ENCODE measurements around the gene RANBP10. TPM values are rescaled to one million over a fixed set of nuclear protein-coding genes. Genes with fewer than 3 reads are reported as not detected.
A peak's percentile ranks its signal among the peaks of the same experiment; 100 is the strongest.

The RANBP10 gene
- total and polyA plus RNA-seq, 2 of the 8 experiments (the other 6 are each of a cell fraction or from before 2014, with no cell fraction given), result 14.2 to 16.8 TPM

DNA sequence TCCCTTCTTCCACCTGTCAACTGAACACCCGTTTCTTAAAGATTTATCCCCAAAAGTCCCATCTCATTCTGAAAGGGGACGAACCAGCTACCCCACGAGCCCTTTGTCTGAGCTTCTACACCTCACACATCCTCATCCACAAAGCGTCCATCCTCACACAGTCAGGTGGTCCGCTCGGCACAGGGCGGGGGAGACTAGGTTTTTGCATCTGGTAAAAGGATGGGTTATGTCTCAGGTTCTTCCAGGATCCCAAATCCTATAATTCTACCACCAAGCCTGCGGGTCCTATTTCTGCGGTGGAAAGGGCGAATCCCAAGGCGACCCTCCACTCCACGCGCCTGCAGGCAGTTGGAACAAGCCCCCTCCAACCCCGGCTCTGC lies 87.7 kb downstream of the RANBP10 start:
- Histone ChIP-seq H3K23ac (ENCODE audit: insufficient read length) (no peak overlapping the region), H3K4me2 (ENCODE audit: insufficient read depth in 1 of 2, low read depth in 2 of 2, low read length in 2 of 2) (peak overlapping the region; percentile 95 to 99), H3K9me3 (ENCODE audit: insufficient read depth in 2 of 2, low read depth in 1 of 2, low read length in 1 of 2) (no peaks in the 10 kb centered on the region), H2BK12ac (ENCODE audit: low read depth, low read length) (no peak overlapping the region), H3K56ac (replicated peaks; ENCODE audit: insufficient read length, low read depth, low read length) (no peak overlapping the region), H2BK120ac (replicated peaks; ENCODE audit: low read depth, low read length) (no peak overlapping the region), H2BK5ac (ENCODE audit: low read depth, low read length) (peak overlapping the region; percentile 36; the same call in 1 of the 2 replicates), H2AFZ (ENCODE audit: low read length) (peak overlapping the region; percentile 66; the same call in 1 of the 2 replicates), H3K27me3 (replicated peaks in 1 of 4; ENCODE audit: control insufficient read depth in 3 of 4, extremely low read depth in 1 of 4, insufficient read depth in 3 of 4, low read length in 3 of 4) (no peaks in the 10 kb centered on the region; a peak in 1 of 7 replicates), H3K36me3 (ENCODE audit: control insufficient read depth in 2 of 4, insufficient read depth in 4 of 4, low read length in 3 of 4) (no peaks in the 10 kb centered on the region), H4K91ac (replicated peaks; ENCODE audit: insufficient read length, low read length) (no peak overlapping the region), H4K20me1 (replicated peaks in 1 of 2; ENCODE audit: control insufficient read depth in 1 of 2, insufficient read depth in 2 of 2, low read length in 2 of 2) (peaks cover 0 to 4% of the 10 kb centered on the region in 2 experiments), H3K4ac (replicated peaks; ENCODE audit: insufficient read length, low read depth, low read length) (no peak overlapping the region), H2BK20ac (ENCODE audit: low read length) (no peak overlapping the region), H3K79me1 (ENCODE audit: low read depth, low read length) (no peaks in the 10 kb centered on the region; the same call in none of the 2 replicates), H4K5ac (ENCODE audit: insufficient read length, low read depth, low read length) (no peak overlapping the region), H3K9ac (replicated peaks in 1 of 4; ENCODE audit: extremely low read depth in 1 of 4, low read depth in 3 of 4, low read length in 3 of 4) (peak overlapping the region; percentile 71 to 87 (median 76)), H3K14ac (ENCODE audit: insufficient read length) (no peak overlapping the region), H3K4me3 (ENCODE audit: extremely low read depth in 1 of 4, insufficient read depth in 2 of 4, low read depth in 3 of 4, low read length in 4 of 4) (peak overlapping the region; percentile 84 to 91 (median 90)), H3K79me2 (ENCODE audit: control insufficient read depth in 1 of 2, insufficient read depth in 2 of 2, low read length in 2 of 2) (peaks cover 3 to 49% of the 10 kb centered on the region in 2 experiments; a peak in 3 of 4 replicates), H2BK15ac (ENCODE audit: low read length) (no peak overlapping the region), H3K27ac (ENCODE audit: low read depth, low read length) (0 out of 2 replicates have a peak overlapping the region, but pooled peaks have one; percentile 6), H4K8ac (ENCODE audit: extremely low read depth, insufficient read depth, low read length) (peak overlapping the region; percentile 72; the same call in 1 of the 2 replicates), H3K4me1 (replicated peaks in 1 of 4; ENCODE audit: control insufficient read depth in 3 of 4, insufficient read depth in 4 of 4, low read length in 3 of 4) (peaks cover 4 to 10% (median 6%) of the 10 kb centered on the region in 4 experiments; a peak in 4 of 7 replicates), H2AK5ac (ENCODE audit: low read depth, low read length) (no peak overlapping the region), H3K18ac (ENCODE audit: extremely low read depth, low read length) (no peak overlapping the region), H3K23me2 (ENCODE audit: low read depth, low read length) (peaks cover 16% of the 10 kb centered on the region)
- ChIA-PET CTCF (ENCODE audit: partially characterized antibody) (interaction anchor here (0.6 to 5.8 kb wide), 6 partner anchors 8 to 198 kb away, joined by 3 to 34 read pairs (median 3); no protein-coding TSS in a partner anchor), POLR2A (ENCODE audit: partially characterized antibody) (interaction anchor here (0.8 to 2.5 kb wide), 8 partner anchors 9 to 516 kb away, joined by 3 to 16 read pairs (median 4); no protein-coding TSS in a partner anchor)
- 5% methylated on average over 14 of the region's 14 CpGs; no CpG with 5 or more reads in 1 of the 2 experiments for WGBS, 2 experiments (ENCODE audit: extremely low coverage in 1 of 2, insufficient coverage in 1 of 2, insufficient read length in 1 of 2, insufficient replicate concordance in 2 of 2, low coverage in 1 of 2, low lambda C conversion rate in 2 of 2, missing lambda C conversion rate in 1 of 2)
- no peak for DNase-seq (ENCODE audit: low read depth in 1 of 2, low spot score in 2 of 2)
- FAIRE-seq, result no peak
- TF ChIP-seq, protein P1, sequence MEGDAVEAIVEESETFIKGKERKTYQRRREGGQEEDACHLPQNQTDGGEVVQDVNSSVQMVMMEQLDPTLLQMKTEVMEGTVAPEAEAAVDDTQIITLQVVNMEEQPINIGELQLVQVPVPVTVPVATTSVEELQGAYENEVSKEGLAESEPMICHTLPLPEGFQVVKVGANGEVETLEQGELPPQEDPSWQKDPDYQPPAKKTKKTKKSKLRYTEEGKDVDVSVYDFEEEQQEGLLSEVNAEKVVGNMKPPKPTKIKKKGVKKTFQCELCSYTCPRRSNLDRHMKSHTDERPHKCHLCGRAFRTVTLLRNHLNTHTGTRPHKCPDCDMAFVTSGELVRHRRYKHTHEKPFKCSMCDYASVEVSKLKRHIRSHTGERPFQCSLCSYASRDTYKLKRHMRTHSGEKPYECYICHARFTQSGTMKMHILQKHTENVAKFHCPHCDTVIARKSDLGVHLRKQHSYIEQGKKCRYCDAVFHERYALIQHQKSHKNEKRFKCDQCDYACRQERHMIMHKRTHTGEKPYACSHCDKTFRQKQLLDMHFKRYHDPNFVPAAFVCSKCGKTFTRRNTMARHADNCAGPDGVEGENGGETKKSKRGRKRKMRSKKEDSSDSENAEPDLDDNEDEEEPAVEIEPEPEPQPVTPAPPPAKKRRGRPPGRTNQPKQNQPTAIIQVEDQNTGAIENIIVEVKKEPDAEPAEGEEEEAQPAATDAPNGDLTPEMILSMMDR (IDR thresholded peaks at IDR 0.05; ENCODE audit: control extremely low read depth in 1 of 3, insufficient read depth in 1 of 3, low read depth in 1 of 3, low read length in 3 of 3), result no peak
- TF ChIP-seq SRF (IDR thresholded peaks at IDR 0.05; ENCODE audit: low read depth, low read length) (no peak), GTF2F1 (IDR thresholded peaks at IDR 0.05; ENCODE audit: borderline replicate concordance, low read depth, low read length) (no peak), FOSL1 (IDR thresholded peaks at IDR 0.05; ENCODE audit: insufficient read depth, low read depth, low read length) (no peak), SAP30 (IDR thresholded peaks at IDR 0.05; ENCODE audit: insufficient read depth, insufficient replicate concordance, low read length) (peak; percentile 58), TEAD4 (IDR thresholded peaks at IDR 0.05; ENCODE audit: low read depth, low read length) (no peak), SIRT6 (IDR thresholded peaks at IDR 0.05; ENCODE audit: low read length) (no peak), POLR2A (IDR thresholded peaks at IDR 0.05; ENCODE audit: control extremely low read depth in 1 of 2, low read depth in 2 of 2, low read length in 2 of 2) (no peak), KDM1A (IDR thresholded peaks at IDR 0.05; ENCODE audit: borderline replicate concordance, low read length) (no peak), PHF8 (conservative IDR thresholded peaks at IDR 0.05; ENCODE audit: low read depth, low read length) (0 out of 2 replicates have a peak, but pooled peaks have one; percentile 1), CHD2 (IDR thresholded peaks at IDR 0.05; ENCODE audit: low read length) (no peak)
